DMS114 treated with DMSO at 0.1 percent for 48 hours (cell line): ENCODE measurements around the gene SPARCL1.

Experiments
- DNase-seq: peaks from one replicate; lab custom pipeline; 2025; ENCODE audit not compliant: unreplicated experiment; lab: John Stamatoyannopoulos, UW

The SPARCL1 gene

GRCh38 chr4:87541521-87541920, 12.3 kb upstream of the SPARCL1 start:
- no peak for DNase-seq

- DNase-seq, result no peak
These were observed 11.2 kb upstream of the SPARCL1 start for GRCh38 chr4:87540146-87541058.

DNA sequence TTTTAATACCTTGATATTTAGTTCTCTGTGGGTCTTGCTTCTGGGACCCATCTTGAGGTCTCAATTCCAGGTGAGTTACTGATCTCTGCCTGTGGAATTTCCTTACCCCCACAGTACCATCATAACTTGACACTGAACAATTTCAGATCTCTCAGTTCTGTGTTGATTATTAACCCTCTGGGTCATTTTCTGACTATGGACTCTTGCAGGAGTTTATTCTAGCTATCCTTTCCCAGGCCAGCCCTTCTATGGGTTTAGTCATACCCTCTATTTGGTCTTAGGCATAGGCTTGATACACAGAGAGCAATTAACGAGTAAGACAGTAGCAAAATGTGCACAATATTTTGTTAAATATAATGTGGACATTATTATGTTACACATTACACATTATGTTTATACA, 3.7 kb upstream of the SPARCL1 start:
- no peak for DNase-seq

- no peak for DNase-seq
These were observed 2.9 kb upstream of the SPARCL1 start for GRCh38 chr4:87532109-87532508.

GRCh38 chr4:87531621-87532020, 2.4 kb upstream of the SPARCL1 start:
- no peak for DNase-seq

- no peak for DNase-seq
These were observed 1.7 kb upstream of the SPARCL1 start for GRCh38 chr4:87530868-87531267.

- no peak for DNase-seq
These were observed 1.1 kb upstream of the SPARCL1 start for GRCh38 chr4:87530229-87530628.

GRCh38 chr4:87527431-87528220, 1.6 kb downstream of the SPARCL1 start:
- DNase-seq, result no peak

DNA sequence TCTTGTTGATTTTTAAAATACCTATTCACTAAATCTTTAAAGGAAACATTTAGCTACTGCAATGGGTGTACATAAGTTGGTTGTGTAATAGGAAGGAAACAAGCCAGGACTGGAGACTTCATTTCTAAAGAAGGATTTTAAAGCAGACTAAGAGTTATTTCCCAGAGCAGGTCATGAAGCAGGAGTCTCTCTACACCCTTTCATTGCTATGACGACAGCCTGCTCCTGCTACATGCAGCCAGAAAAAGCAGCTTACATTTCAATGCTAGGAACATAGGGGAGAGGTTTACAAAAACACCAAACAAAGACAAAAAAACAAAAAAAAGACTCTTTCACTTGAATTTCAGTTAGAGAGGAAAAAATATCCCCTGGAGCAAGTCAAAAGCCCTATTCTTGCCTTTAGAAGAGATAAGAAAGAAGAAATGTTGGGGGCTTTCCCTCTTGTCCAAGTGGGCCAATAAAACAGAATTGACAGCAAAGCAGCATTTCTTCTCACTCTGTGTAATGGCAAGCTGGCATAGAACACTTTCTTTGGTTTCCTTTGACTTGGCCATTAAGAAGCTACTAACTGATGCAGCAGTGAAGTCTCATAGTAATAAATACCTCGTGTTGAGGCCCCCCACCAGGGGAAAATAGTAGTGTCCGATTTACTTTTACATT, 3.4 kb downstream of the SPARCL1 start:
- no peak for DNase-seq

DNA sequence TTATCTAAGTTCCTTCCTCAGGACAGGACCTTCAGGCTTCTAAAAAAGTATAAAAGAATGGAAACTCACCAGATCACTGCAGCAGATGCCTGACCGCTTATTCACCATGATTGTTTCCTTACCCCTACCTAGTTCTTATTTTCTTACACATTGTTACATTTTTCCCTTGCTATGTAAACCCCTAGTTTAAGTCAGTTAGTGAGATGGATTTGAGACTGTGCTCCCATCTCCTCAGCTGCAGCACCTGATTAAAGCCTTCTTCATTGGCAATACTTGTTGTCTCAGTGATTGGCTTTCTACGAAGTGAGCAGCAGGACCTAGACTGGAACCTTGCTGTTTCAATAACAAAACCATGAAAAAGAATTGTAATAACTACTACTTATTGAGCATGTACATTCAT, 4.7 kb downstream of the SPARCL1 start:
- DNase-seq, result no peak

- no peak for DNase-seq
These were observed 5.9 kb downstream of the SPARCL1 start for GRCh38 chr4:87523307-87523706.

GRCh38 chr4:87521757-87522374, 7.3 kb downstream of the SPARCL1 start:
- DNase-seq, result no peak

DNA sequence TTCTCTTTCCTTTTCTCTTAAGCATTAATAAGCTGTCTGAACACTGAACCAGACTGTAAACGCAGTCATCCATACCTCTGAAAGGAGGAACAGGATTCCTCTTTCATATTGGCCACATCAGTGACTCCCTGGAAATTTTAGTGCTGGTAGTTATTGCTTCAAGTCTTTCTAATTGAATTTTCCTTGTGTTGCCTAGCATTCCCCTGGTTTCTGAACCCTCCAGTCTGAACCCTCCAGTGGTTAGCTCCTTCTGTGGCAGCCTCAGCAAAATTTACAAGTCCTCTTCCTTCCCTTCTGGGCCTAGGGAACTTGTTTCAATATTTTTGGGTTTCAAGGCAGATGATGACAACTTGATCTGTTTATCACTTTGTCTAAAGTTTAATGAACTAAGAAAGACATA, 7.9 kb downstream of the SPARCL1 start:
- DNase-seq, result no peak

DNA sequence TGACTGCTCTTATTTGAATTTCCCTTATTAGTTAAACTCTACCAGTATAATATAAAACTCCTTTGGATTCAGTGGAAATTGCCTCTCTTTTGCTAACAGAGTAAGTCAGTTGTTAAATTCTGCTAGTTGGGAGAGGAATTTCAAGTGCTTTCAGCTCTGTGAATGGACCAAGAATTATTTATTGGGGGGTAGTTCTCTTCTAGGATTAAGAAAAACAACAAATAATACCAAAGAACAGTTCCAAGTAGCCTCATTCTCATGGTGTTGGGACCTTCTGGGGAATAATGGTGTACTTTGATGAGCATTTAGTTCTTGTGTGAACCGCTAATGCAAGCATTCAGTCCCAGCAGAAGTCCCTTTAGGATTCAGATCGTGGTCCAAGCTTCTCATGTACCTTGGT, 11.6 kb downstream of the SPARCL1 start:
- DNase-seq, result no peak

GRCh38 chr4:87516683-87517082, 12.5 kb downstream of the SPARCL1 start:
- no peak for DNase-seq

- no peak for DNase-seq
These were observed 16.8 kb downstream of the SPARCL1 start for GRCh38 chr4:87512400-87512799.

GRCh38 chr4:87511500-87511899, 17.7 kb downstream of the SPARCL1 start:
- no peak for DNase-seq

DNA sequence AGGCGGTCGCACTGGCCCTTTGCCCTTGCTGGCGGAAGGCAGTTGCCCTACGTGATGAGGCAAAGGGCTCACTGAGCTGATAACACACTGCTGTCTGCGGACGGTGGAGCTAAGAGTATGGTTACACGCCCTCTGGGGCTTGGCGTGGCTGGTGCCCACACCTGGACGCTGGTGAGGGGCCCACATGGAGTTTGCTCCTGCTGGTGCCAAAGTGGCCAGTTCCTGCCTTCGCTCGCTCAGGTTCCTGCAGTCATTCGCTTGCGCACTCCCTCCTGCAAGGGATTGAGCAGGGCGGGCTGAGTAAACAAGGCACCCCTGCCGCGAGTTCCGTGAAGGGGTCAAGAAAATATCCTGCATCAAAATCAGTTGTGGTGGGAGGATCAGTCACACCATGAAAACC, 18.4 kb downstream of the SPARCL1 start:
- DNase-seq, result no peak

DNA sequence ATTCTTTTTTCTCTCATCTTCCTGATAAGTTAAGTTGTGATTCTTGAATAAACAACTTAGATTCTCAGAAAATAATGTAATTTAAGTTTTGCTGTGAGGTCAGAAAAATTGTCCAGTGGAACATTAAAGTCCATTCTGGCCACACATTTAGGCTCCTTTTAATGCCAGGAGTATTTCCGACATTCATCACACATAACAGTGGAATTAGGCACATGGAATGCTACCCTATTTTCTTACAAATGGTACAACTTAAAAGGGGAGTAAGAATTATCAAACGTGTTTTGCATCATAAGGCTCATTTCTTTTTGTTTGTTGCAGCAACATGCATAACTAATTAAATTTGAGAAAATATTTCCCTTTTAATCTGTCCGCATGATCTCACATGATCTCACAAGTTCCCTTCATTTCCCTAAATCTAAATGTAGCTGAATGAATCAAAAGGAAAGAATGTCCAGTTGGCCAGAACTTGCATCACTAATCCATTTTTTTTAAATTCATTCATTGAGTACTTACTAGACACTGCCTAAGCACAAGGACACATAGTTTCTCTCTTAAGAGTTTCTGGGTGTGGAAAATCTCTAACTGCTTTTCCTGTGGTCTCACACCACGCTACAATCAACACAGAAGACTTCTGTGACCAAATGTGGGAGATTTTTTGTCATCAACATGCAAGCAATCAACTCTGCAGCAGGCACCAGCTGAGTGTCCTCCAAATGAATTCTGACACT, 22.0 kb downstream of the SPARCL1 start:
- DNase-seq, result no peak

DNA sequence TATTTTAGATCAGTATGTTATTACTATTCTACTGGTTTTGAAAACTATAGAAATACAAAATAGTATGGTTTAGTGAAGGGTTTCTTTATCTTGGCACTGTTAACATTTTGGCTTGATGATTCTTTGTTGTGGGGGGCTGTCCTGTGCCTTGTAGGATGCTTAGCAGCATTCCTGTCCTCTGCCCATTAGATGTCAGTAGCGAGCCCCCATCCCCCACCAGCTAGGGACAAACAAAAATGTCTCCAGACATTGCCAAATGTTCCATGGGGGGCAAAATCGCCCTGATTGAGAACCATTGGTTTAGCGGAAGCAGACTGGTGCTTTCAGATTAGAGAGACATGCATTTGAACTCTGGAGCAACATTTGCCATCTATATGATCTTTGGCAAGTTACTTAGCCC, 23.3 kb downstream of the SPARCL1 start:
- no peak for DNase-seq
